Activated CD8-positive, alpha-beta memory T cell treated with anti-CD3 and anti-CD28 coated beads, Interleukin-2, amount 50 U/mL, for 24 hours (primary cell): ENCODE measurements around the gene HOXA11.

Source experiments
- DNase-seq: peaks from one replicate; pipeline ENCODE4 v3.0.0-alpha.2; 2020; ENCODE audit errors: extremely low read depth

The HOXA11 gene

GRCh38 chr7:27205325-27206280 is 20.6 kb upstream of the HOXA11 start:
- no peak for DNase-seq

GRCh38 chr7:27204851-27205322 is 19.9 kb upstream of the HOXA11 start:
- no peak for DNase-seq

GRCh38 chr7:27203964-27204594 is 19.0 kb upstream of the HOXA11 start:
- DNase-seq: no peak

GRCh38 chr7:27203365-27203953 is 18.4 kb upstream of the HOXA11 start:
- DNase-seq: no peak

- DNase-seq: no peak
Observed at GRCh38 chr7:27202862-27203134, 17.8 kb upstream of the HOXA11 start.

- no peak for DNase-seq
Observed at GRCh38 chr7:27202018-27202861, 17.2 kb upstream of the HOXA11 start.

GRCh38 chr7:27201580-27202017 is 16.6 kb upstream of the HOXA11 start:
- no peak for DNase-seq

- DNase-seq: no peak
Observed at GRCh38 chr7:27200761-27201579, 15.9 kb upstream of the HOXA11 start.

- DNase-seq: no peak
Observed at GRCh38 chr7:27199849-27200760, 15.1 kb upstream of the HOXA11 start, which contains the start of gene HOXA13. HOXA13 (minus strand) TSS chr7:27200091; CDS start chr7:27200077, 14 bp downstream.

GRCh38 chr7:27198871-27199801 is 14.1 kb upstream of the HOXA11 start:
- DNase-seq: no peak

GRCh38 chr7:27198138-27198841 is 13.3 kb upstream of the HOXA11 start:
- DNase-seq: no peak

- DNase-seq: no peak
Observed at GRCh38 chr7:27197137-27198042, 12.4 kb upstream of the HOXA11 start.

GRCh38 chr7:27196287-27196767 is 11.3 kb upstream of the HOXA11 start:
- DNase-seq: peak; percentile 71

- no peak for DNase-seq
Observed at GRCh38 chr7:27194686-27195379, 9.8 kb upstream of the HOXA11 start.

- no peak for DNase-seq
Observed at GRCh38 chr7:27194002-27194352, 8.9 kb upstream of the HOXA11 start.

GRCh38 chr7:27193335-27194001 is 8.4 kb upstream of the HOXA11 start:
- no peak for DNase-seq
